Suprapubic skin (tissue), 4 donors: ENCODE measurements around the gene RIOK2. TPM values are rescaled to one million over a fixed set of nuclear protein-coding genes. Genes with fewer than 3 reads are reported as not detected.

Source experiments
- DNase-seq, 2 donors: peaks; one replicate each; pipeline ENCODE4 v3.0.0-alpha.2; 2019; ENCODE audit warnings: low spot score in 2 of 2
- H3K27ac ChIP-seq: fragments of 200-600 bp; sonication (generic); one replicate; pipeline ENCODE4 v1.5.1; 2019
- H3K27me3 ChIP-seq: fragments of 200-600 bp; sonication (generic); one replicate; pipeline ENCODE4 v1.5.1; 2019
- H3K36me3 ChIP-seq: fragments of 200-600 bp; sonication (generic); one replicate; pipeline ENCODE4 v1.5.1; 2019
- H3K4me1 ChIP-seq: fragments of 200-600 bp; sonication (generic); one replicate; pipeline ENCODE4 v1.5.1; 2019
- H3K4me3 ChIP-seq: fragments of 200-600 bp; sonication (generic); one replicate; pipeline ENCODE4 v1.5.1; 2019; ENCODE audit warnings: mild to moderate bottlenecking
- H3K9me3 ChIP-seq: fragments of 200-600 bp; sonication (generic); one replicate; pipeline ENCODE4 v1.5.1; 2019
- CTCF ChIP-seq, 2 donors: fragments of 200-600 bp in 1 of 2; fragments of 450-650 bp in 1 of 2; sonication (generic) in 1 of 2; IDR thresholded peaks; one replicate each; pipeline ENCODE4 v1.5.1; 2016 to 2019; ENCODE audit warnings: antibody characterized with exemption in 2 of 2, mild to moderate bottlenecking in 1 of 2, moderate library complexity in 1 of 2
- EP300 ChIP-seq: sonication (generic); formaldehyde crosslinking; IDR thresholded peaks from one replicate; pipeline ENCODE4 v1.6.1; 2017; ENCODE audit warnings: antibody characterized with exemption
- POLR2A ChIP-seq, 2 donors: fragments of 450-650 bp; IDR thresholded peaks; one replicate each; pipeline ENCODE4 v1.6.1; 2017; ENCODE audit warnings: antibody characterized with exemption in 2 of 2, mild to moderate bottlenecking in 2 of 2, moderate library complexity in 2 of 2
- POLR2AphosphoS5 ChIP-seq, 3 donors: sonication (generic); formaldehyde crosslinking; IDR thresholded peaks; one replicate each; pipeline ENCODE4 v1.6.1; 2017; ENCODE audit warnings: antibody characterized with exemption in 3 of 3
- WGBS: methylation state at CpG from one replicate; pipeline ENCODE4 v1.1.5; 2018; 5-methylcytosine and 5-hydroxymethylcytosine counted together
- total RNA-seq, 4 donors: library from RNA; depleted of rRNA; stranded (reverse); fragments of >200 nt; gene quantifications; one replicate each; pipeline ENCODE4 v1.1.0, GENCODE V29; 2016

Gene RIOK2
- total RNA-seq, 4 donors from 2014 or later, result 7.4 to 24.9 (median 16.3) TPM

- Histone ChIP-seq H3K36me3 (peaks cover 67% of the 10 kb centered on the region), H3K27me3 (no peaks in the 10 kb centered on the region), H3K27ac (no peak overlapping the region), H3K4me1 (no peaks in the 10 kb centered on the region), H3K4me3 (no peak overlapping the region), H3K9me3 (no peaks in the 10 kb centered on the region)
- DNase-seq, result no peak
- WGBS, result 70% methylated on average over 6 of the region's 6 CpGs
- TF ChIP-seq CTCF (IDR thresholded peaks at IDR 0.05), result no peak
These were observed 15.6 kb downstream of the RIOK2 start for GRCh38 chr5:97167435-97167834.

- no peak overlapping the region for H3K4me3 ChIP-seq
- H3K9me3 ChIP-seq, result no peaks in the 10 kb centered on the region
- no peaks in the 10 kb centered on the region for H3K27me3 ChIP-seq
- no peaks in the 10 kb centered on the region for H3K4me1 ChIP-seq
- peaks cover 55% of the 10 kb centered on the region for H3K36me3 ChIP-seq
- no peak for DNase-seq
- H3K27ac ChIP-seq, result no peak overlapping the region
- TF ChIP-seq POLR2AphosphoS5 (IDR thresholded peaks at IDR 0.05), result no peak
- TF ChIP-seq POLR2A (IDR thresholded peaks at IDR 0.05), result no peak
- TF ChIP-seq CTCF (IDR thresholded peaks at IDR 0.05), result no peak
- TF ChIP-seq EP300, result no peak
- 21% methylated on average over 1 of the region's 1 CpG for WGBS
These were observed 17.3 kb downstream of the RIOK2 start for GRCh38 chr5:97165726-97166125.

GRCh38 chr5:97164846-97165245 lies 18.2 kb downstream of the RIOK2 start:
- no peaks in the 10 kb centered on the region for H3K4me1 ChIP-seq
- no peak for DNase-seq
- H3K9me3 ChIP-seq, result no peaks in the 10 kb centered on the region
- no peak overlapping the region for H3K27ac ChIP-seq
- H3K36me3 ChIP-seq, result peaks cover 56% of the 10 kb centered on the region
- TF ChIP-seq POLR2A (IDR thresholded peaks at IDR 0.05), result no peak
- no peak for TF ChIP-seq POLR2AphosphoS5 (IDR thresholded peaks at IDR 0.05)
- no peak for TF ChIP-seq EP300
- no peak for TF ChIP-seq CTCF (IDR thresholded peaks at IDR 0.05)
- no peaks in the 10 kb centered on the region for H3K27me3 ChIP-seq
- H3K4me3 ChIP-seq, result no peak overlapping the region

- H3K36me3 ChIP-seq, result peaks cover 53% of the 10 kb centered on the region
- H3K27ac ChIP-seq, result no peak overlapping the region
- no peak for DNase-seq
- TF ChIP-seq CTCF (IDR thresholded peaks at IDR 0.05), result no peak
- H3K4me1 ChIP-seq, result no peaks in the 10 kb centered on the region
- H3K9me3 ChIP-seq, result no peaks in the 10 kb centered on the region
- H3K4me3 ChIP-seq, result no peak overlapping the region
- WGBS, result 91% methylated on average over 3 of the region's 5 CpGs
- no peaks in the 10 kb centered on the region for H3K27me3 ChIP-seq
These were observed 19.2 kb downstream of the RIOK2 start for GRCh38 chr5:97163790-97164285.

GRCh38 chr5:97163360-97163764 lies 19.7 kb downstream of the RIOK2 start:
- no peak for DNase-seq

More at GRCh38 chr5:97163360-97163764, 19.7 kb downstream of the RIOK2 start:
- Histone ChIP-seq H3K9me3 (no peaks in the 10 kb centered on the region), H3K4me1 (no peaks in the 10 kb centered on the region), H3K27me3 (no peaks in the 10 kb centered on the region), H3K4me3 (no peak overlapping the region), H3K27ac (no peak overlapping the region), H3K36me3 (peaks cover 51% of the 10 kb centered on the region)
- TF ChIP-seq CTCF (IDR thresholded peaks at IDR 0.05) (peak; percentile 0 to 45), EP300 (no peak)
